GM12875 (cell line): Measurements from ENCODE around the gene NUDT1.

Source experiments
- H3K4me3 ChIP-seq: one replicate; pipeline ENCODE4 v1.5.1; 2011; ENCODE audit warnings: low read depth, low read length, control low read depth
- CTCF ChIP-seq: IDR thresholded peaks from 2 replicates; pipeline ENCODE4 v1.5.1; 2011; ENCODE audit warnings: low read depth, mild to moderate bottlenecking, control low read depth, inconsistent platforms, low read length, moderate library complexity, borderline replicate concordance; ENCODE audit not compliant: insufficient read depth

The NUDT1 gene

GRCh38 chr7:2287745-2288144 lies 45.7 kb downstream of the NUDT1 start:
- no peak overlapping the region for H3K4me3 ChIP-seq
- no peak for TF ChIP-seq CTCF

DNA sequence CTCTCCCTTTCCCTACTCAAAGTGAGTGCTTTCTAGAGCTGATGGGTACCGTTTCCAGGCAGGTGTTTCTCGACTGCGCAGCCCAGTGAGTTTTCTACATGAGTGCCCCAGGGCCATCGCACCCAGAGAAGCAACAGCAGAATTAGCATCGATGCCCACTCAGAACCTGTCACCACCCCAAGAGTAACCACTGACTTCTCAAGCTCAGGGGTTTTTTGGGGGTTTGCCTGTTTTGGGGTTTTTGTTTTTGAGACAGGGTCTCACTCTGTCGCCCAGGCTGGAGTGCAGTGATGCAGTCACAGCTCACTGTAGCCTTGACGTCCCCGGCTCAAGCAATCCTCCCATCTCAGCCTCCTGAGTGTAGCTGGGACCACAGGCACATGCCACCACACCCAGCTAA lies 46.5 kb downstream of the NUDT1 start:
- TF ChIP-seq CTCF, result no peak
- no peak overlapping the region for H3K4me3 ChIP-seq

DNA sequence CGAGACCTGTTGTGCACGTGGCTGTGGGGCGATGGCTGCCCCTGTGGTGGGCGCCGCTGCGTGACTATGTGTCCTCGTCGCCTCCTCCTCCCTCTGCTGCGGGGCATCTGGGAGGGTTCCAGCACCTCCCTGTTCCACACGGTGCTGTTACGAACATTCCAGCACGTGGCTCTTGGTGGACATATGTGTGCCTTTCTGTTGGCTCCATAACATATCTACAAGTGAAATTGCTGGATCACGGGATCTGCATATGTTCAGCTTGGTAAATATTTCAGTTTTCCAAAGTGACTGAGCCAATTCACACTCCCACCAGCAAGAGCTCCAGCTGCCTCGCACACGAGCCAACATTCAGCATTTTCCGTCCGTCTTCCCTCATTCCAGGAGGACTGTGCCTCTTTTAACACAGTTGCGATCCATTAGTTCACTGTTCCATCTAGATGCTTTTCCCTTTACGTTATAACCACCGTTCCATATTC lies 47.1 kb downstream of the NUDT1 start:
- TF ChIP-seq CTCF, result no peak
- H3K4me3 ChIP-seq, result no peak overlapping the region

GRCh38 chr7:2289621-2290020 lies 47.6 kb downstream of the NUDT1 start:
- TF ChIP-seq CTCF, result no peak

GRCh38 chr7:2290877-2291276 lies 48.9 kb downstream of the NUDT1 start:
- no peak for TF ChIP-seq CTCF
- no peak overlapping the region for H3K4me3 ChIP-seq

More at GRCh38 chr7:2289621-2290020, 47.6 kb downstream of the NUDT1 start:
- H3K4me3 ChIP-seq, result no peak overlapping the region

GRCh38 chr7:2295936-2296620 lies 54.1 kb downstream of the NUDT1 start:
- no peak overlapping the region for H3K4me3 ChIP-seq
- no peak for TF ChIP-seq CTCF

GRCh38 chr7:2296832-2297231 lies 54.8 kb downstream of the NUDT1 start:
- TF ChIP-seq CTCF, result no peak
- no peak overlapping the region for H3K4me3 ChIP-seq
